Left renal pelvis (tissue), 4 donors: ENCODE data around the gene BMPER. TPM values are rescaled to one million over a fixed set of nuclear protein-coding genes. Genes with fewer than 3 reads are reported as not detected.

Experiments used
- DNase-seq, 4 donors: peaks; one replicate each; pipeline ENCODE4 v3.0.0-alpha.2; 2013; ENCODE audit warnings: low read depth in 4 of 4, low spot score in 3 of 4
- polyA plus RNA-seq, 4 donors: library from polyadenylated mRNA; unstranded; fragments of 120-200 nt; gene quantifications; one replicate each; pipeline ENCODE4 v1.2.1, GENCODE V29; 2013; ENCODE audit not compliant: insufficient read length in 4 of 4

Gene BMPER
- polyA plus RNA-seq, 4 donors, result 20.8 to 53.0 (median 25.2) TPM

- DNase-seq, result no peak
Observed at GRCh38 chr7:34057956-34058355, 152.6 kb downstream of the BMPER start.

- no peak for DNase-seq
Observed at GRCh38 chr7:34058801-34059135, 153.4 kb downstream of the BMPER start.

GRCh38 chr7:34059136-34059828 is 153.9 kb downstream of the BMPER start:
- DNase-seq, result no peak

- no peak for DNase-seq
Observed at GRCh38 chr7:34060196-34060947, 155.0 kb downstream of the BMPER start.

GRCh38 chr7:34061149-34061548 is 155.8 kb downstream of the BMPER start:
- DNase-seq, result no peak

GRCh38 chr7:34062341-34062740 is 157.0 kb downstream of the BMPER start:
- DNase-seq, result no peak

GRCh38 chr7:34062826-34063225 is 157.5 kb downstream of the BMPER start:
- no peak for DNase-seq

GRCh38 chr7:34064519-34065158 is 159.3 kb downstream of the BMPER start:
- DNase-seq, result no peak

GRCh38 chr7:34066411-34066810 is 161.1 kb downstream of the BMPER start:
- DNase-seq, result no peak

GRCh38 chr7:34067005-34067778 is 161.9 kb downstream of the BMPER start:
- no peak for DNase-seq

- DNase-seq, result no peak
Observed at GRCh38 chr7:34069676-34070075, 164.3 kb downstream of the BMPER start.

- DNase-seq, result peak in 1 of 4 donors; percentile 12
Observed at GRCh38 chr7:34070511-34071323, 165.4 kb downstream of the BMPER start.

- no peak for DNase-seq
Observed at GRCh38 chr7:34073676-34074075, 168.3 kb downstream of the BMPER start.

- DNase-seq, result no peak
Observed at GRCh38 chr7:34074421-34074820, 169.1 kb downstream of the BMPER start.

- DNase-seq, result no peak
Observed at GRCh38 chr7:34075523-34076370, 170.4 kb downstream of the BMPER start.

GRCh38 chr7:34077168-34077567 is 171.8 kb downstream of the BMPER start:
- DNase-seq, result no peak

- no peak for DNase-seq
Observed at GRCh38 chr7:34078864-34079263, 173.5 kb downstream of the BMPER start.

- DNase-seq, result no peak
Observed at GRCh38 chr7:34080513-34080912, 175.2 kb downstream of the BMPER start.

- DNase-seq, result no peak
Observed at GRCh38 chr7:34081935-34082334, 176.6 kb downstream of the BMPER start.
